Skin epidermis (tissue), 12 donors: ENCODE results near the gene OR52J3.

Experiments
- H3K27ac ChIP-seq, 21 experiments: fragments of 200-600 bp; sonication (generic) in 11 of 21; one replicate each; pipeline ENCODE4 v1.5.0; 2020; ENCODE audit warnings: mild to moderate bottlenecking in 3 of 21, inconsistent platforms in 2 of 21, moderate library complexity in 2 of 21
- H3K4me3 ChIP-seq, 7 experiments: fragments of 200-600 bp; sonication (generic) in 2 of 7; one replicate each; pipeline ENCODE4 v1.5.0; 2020; ENCODE audit warnings: inconsistent platforms in 2 of 7, mild to moderate bottlenecking in 2 of 7, moderate library complexity in 1 of 7

The OR52J3 gene

DNA sequence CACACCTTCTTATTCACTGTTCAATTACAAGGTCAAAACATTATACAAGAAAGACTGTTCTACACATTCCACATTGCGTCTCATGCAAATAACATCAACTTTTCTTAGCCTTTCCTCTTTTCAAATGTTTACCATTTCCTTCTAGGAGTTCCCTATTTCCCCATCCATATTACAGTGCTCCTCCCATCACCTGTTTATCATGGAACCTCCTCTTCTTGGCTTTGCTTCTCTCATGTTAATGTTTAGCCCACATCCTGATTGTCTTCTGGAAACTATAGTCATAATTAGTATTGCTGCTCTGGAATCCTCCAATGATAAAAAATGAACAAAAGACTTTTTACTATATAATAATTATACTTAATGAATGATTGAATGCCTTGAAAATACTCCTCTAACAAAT, 44.3 kb downstream of the OR52J3 start:
- Histone ChIP-seq H3K4me3 (no peak overlapping the region), H3K27ac (no peak overlapping the region)

DNA sequence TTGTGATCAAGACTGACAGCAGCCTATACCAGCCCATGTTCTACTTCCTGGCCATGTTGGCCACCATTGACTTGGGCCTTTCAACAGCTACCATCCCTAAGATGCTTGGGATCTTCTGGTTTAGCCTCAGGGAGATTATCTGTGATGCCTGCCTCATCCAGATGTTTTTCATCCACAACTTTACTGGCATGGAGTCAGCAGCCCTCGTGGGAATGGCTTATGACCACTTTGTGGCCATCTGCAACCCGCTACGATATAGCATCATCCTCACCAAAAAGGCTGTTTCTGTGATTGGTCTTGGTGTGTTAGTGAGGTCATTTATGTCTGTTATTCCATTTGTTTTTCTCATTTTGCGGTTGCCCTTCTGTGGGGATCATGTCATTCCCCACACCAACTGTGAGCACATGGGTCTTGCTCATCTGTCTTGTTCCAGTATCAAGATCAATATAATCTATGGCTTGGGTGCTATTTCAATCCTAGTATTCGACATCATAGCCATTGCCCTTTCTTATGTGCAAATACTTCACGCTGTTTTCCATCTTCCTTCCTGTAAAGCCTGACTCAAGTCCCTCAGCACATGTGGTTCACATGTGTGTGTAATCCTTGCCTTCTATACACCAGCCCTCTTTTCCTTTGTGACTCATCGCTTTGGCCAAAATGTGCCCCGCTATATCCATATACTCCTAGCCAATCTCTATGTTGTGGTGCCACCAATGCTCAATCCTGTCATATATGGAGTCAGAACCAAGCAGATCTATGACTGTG, 46.7 kb downstream of the OR52J3 start:
- Histone ChIP-seq H3K27ac (no peak overlapping the region), H3K4me3 (no peak overlapping the region)

DNA sequence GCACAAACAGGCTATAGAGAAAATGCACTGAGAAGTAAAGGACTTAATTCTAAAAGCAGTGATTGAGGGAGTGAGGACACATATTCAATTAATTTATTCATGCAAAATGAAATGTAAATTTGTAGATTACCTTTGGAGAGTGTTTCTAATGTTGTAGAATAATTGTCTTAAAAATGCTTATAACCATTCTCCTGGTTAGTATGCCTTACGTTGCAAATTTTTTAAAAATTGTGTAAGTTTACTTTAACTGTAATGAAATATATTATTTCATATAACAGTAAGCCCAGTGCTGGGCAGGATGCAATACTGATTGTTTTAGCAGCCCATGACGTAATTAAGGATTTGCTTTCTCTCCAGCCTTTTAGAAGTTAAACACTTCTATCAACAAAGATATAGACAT, 49.7 kb downstream of the OR52J3 start:
- H3K4me3 ChIP-seq: no peak overlapping the region
- no peak overlapping the region for H3K27ac ChIP-seq
